ENCODE results near the gene TMEM30B. TPM values are rescaled to one million over a fixed set of nuclear protein-coding genes. Genes with fewer than 3 reads are reported as not detected.

Gene TMEM30B
- total and polyA plus RNA-seq, 4 donors: 3.0 to 7.4 (median 5.6) TPM

- H3K27ac ChIP-seq (ENCODE audit: low read depth in 1 of 2, low read length in 2 of 2): no peak overlapping the region
- H3K27me3 ChIP-seq (ENCODE audit: control insufficient read depth in 4 of 4, insufficient read depth in 4 of 4, low read length in 3 of 4): no peaks in the 10 kb centered on the region
- DNase-seq (ENCODE audit: low spot score): no peak
- no peaks in the 10 kb centered on the region for H3K4me1 ChIP-seq (ENCODE audit: control insufficient read depth in 4 of 4, insufficient read depth in 4 of 4, low read length in 3 of 4)
- no peaks in the 10 kb centered on the region for H3K36me3 ChIP-seq (ENCODE audit: control insufficient read depth in 4 of 4, insufficient read depth in 3 of 4, low read depth in 1 of 4, low read length in 3 of 4)
- TF ChIP-seq ATF3 (IDR thresholded peaks at IDR 0.05) (no peak), SP1 (IDR thresholded peaks at IDR 0.05) (no peak), YY1 (IDR thresholded peaks at IDR 0.05) (no peak), NR2F2 (IDR thresholded peaks at IDR 0.05) (no peak), ZBTB33 (IDR thresholded peaks at IDR 0.05) (no peak), RAD21 (IDR thresholded peaks at IDR 0.05) (no peak), GABPA (IDR thresholded peaks at IDR 0.05 in 1 of 2, conservative IDR thresholded peaks at IDR 0.05 in 1 of 2) (no peak), HNF4G (IDR thresholded peaks at IDR 0.05) (no peak), MAX (IDR thresholded peaks at IDR 0.05) (no peak), TAF1 (conservative IDR thresholded peaks at IDR 0.05) (no peak), FOXA1 (IDR thresholded peaks at IDR 0.05) (no peak), CTCF (IDR thresholded peaks at IDR 0.05; ENCODE audit: low read depth, low read length, missing input control) (no peak), JUND (IDR thresholded peaks at IDR 0.05) (no peak), RXRA (IDR thresholded peaks at IDR 0.05) (no peak), REST (IDR thresholded peaks at IDR 0.05) (no peak), HNF4A (conservative IDR thresholded peaks at IDR 0.05) (no peak), FOXA2 (IDR thresholded peaks at IDR 0.05) (no peak), EGR1 (IDR thresholded peaks at IDR 0.05; ENCODE audit: low read depth in 2 of 2) (no peak)
- no peaks in the 10 kb centered on the region for H3K9me3 ChIP-seq (ENCODE audit: control insufficient read depth in 4 of 4, low read length in 3 of 4)
- WGBS: 85% methylated on average over 4 of the region's 4 CpGs
- no peak overlapping the region for H3K9ac ChIP-seq (ENCODE audit: low read depth in 1 of 2, low read length in 2 of 2)
- no peak overlapping the region for H3K4me3 ChIP-seq (ENCODE audit: low read depth in 1 of 3, low read length in 3 of 3)
These were observed 51.2 kb downstream of the TMEM30B start for GRCh38 chr14:61229981-61230380.
